HT1080 (cell line): ENCODE results near the gene KIFC3. TPM values are rescaled to one million over a fixed set of nuclear protein-coding genes. Genes with fewer than 3 reads are reported as not detected.
"Not testable (repeated sequence)": the region's sequence is repeated elsewhere in the genome, so short reads cannot be mapped to it uniquely, and the experiment has no call there.

Experiments used
- DNase-seq: peaks from one replicate; pipeline ENCODE4 v3.0.0-alpha.2; 2015; ENCODE audit warnings: low read depth
- total RNA-seq: library from RNA; depleted of rRNA; stranded (reverse); fragments of >200 nt; shearing (Covaris generic); gene quantifications from 2 replicates; pipeline ENCODE4 v1.2.3, GENCODE V29; 2014

Gene KIFC3
- total RNA-seq, 1 experiment from 2014 or later: 134 TPM

DNA sequence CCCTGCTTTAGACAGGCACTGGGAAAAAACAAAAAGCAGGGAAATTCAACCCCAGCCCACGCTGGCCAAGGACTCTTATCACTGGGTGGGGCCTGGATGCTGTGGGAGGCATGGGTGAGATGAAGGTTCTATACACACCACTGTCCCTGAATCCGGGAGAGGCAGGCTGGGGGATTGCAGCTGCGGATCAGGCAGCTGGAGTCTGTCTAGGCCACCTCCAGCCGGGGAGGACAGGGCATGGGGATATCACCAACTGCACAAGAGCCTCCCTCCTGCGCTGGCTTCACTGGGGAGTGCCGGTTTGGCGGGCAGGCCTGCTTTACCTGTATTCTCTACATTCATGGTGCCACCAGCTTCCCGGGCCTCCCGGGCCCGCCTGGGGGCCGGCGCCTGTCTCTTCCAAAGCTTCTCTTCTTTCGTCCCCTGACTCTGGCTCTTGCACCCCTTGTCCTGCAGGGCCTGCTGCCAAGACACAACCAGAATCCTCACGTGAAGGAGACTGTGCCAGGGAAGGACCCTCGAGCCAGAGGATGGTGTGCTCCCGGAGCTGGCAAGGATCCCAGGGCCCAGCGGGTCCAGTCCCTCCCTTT, 13.9 kb downstream of the KIFC3 start:
- no peak for DNase-seq

DNA sequence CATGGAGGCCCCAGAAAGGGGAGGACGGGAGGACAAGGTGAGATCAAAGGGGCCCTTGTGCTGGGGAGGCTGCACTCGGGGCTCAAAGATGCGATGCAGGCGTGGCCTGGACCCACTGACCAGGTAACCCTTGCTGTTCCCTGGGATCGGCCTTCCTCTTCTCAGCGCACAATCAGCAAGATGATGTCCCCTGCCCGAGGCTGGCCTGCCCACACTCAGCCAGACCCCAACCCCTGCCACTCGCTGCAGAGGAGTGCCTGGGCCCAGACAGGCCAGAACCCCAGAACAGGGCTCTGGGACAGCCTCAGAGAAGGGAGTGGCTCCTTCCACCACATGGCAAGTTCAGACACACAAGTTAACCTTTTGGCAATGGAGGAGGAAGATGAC, 14.8 kb downstream of the KIFC3 start:
- DNase-seq: no peak

DNA sequence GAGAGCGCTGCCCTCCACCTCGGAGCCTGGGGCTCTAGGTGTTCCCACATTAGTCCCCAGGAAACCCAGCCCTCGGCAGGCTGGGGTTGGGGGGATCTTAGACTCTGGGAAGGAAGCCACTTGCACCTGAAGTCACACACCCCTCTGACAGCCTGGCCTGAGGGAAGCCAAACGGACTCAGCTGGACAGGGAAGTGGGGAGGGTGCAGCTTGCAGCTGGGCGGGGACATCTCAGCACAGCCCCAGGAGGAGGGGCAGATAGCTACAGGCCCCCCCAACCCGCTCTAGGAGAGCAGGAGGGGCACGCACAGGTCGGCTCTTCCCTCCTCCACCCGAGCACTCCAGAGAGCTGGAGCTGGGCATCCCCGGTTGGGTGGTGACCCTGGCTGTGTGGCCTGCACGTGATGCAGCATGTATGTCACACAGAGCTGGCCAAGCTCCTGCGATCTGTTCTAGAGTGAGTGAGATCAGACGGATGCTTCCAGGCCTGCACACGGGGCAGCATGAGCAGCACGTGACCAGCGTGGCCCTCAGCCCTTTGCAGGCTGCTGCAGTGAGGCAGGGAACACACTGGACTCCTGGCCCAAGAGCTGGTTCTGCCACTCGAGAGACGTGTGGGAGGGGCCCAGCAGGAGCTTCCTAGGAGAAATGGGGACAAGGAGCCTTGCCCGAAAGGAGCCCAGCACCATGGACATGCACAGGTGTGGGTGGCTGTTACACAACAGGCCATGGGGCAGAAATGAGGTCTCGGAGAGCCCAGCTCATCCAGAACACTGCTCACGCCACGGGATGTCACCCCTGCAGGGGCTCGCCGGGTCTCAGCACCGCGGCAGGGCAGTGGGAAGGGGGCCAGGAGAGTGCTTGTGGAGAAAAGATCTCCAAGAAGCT, 15.4 kb downstream of the KIFC3 start:
- DNase-seq: no peak

DNA sequence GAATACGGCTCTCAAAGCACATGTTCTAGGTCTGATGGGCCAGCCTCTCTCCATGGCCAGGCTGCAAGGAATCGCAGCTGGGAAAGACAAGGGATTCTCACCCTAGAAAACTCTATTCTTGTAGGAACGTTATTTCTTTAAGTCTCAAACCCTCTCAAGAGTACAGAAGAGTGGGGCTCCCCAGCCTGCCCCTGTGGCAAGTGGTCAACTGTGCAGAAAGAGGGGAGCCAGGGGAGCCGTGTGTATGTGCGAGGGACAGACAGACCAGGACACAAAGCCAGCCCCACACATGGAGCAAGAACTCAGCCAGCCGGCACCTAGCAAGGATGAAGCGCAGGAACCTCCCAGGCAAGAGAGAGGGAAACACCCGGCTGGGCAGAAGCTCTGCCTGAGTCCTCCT, 16.4 kb downstream of the KIFC3 start:
- DNase-seq: no peak

DNA sequence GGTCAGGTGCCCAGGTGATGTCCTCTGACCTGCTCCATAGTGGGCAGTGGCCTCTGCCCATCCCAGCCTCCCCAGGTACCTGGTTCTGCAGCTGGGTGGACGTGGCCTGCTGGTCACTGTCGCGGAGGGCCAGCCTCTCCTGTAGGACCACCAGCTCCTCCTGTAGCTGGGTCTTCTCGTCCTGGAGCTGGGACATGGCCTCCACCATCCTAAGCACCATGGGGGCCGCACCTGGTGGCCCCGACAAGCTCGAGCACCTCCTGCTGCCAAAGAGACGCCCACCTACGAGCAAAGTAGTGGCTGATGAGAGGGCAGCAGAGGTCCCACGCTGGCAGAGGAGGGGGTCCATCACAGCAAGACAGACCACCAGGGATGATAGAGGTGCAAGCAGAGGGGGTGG, 16.9 kb downstream of the KIFC3 start:
- DNase-seq: no peak

DNA sequence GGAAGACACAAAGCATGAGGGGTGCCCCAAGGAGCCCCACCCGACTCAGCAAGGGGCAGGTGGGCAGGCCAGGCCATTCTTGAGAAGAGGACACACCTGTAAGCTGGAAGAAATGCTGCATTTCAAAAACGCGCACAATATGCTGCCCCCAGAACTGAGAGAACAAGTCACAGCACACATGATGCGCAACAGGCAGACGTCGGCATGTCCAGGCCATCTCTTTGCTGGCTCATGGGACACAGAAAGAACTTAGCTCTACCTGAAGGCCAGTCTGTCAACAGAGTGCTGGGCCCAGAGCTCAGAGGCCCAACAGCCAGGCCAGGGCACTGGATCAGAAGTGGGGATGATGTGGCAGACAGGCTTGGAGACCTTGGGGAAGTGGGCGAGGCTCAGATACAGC, 18.0 kb downstream of the KIFC3 start:
- no peak for DNase-seq

DNA sequence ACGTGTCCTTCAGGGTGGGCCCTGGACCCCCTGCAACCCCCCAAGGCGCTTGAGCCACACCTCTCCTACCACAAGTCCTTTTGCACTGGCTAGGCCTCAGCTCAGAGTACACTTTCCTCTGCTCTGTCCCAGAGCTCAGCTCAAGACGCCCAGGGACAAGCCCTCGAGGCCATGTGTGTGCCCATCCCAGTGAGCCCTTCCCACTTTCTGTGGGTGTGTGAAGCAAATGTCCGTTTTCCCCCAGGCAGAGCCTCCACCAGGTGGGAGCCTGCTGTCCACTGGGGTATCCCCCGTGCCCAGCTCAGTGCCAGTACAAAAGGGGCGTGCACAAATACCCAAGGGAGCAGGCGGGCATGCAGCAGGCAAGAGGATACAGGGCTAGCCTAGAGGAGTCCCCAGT, 18.4 kb downstream of the KIFC3 start:
- no peak for DNase-seq

DNA sequence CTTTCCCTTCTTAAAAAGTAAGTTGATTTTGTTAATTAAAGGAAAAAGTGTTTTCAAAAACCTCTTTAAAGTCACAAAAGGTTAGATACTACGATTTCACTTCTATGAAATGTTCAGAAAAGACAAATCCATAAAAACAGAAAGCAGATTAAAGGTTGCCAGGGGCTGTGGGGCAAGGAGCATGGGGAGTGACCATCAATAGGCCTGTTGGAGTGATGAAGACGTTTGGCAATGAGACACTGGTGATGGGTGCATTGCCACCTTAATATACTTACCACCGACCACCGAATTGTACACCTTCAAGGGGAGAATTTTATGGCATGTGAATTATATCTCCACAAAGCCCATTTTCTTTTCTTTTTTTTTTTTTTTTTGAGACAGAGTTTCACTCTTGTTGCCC, 19.2 kb downstream of the KIFC3 start:
- no peak for DNase-seq

DNA sequence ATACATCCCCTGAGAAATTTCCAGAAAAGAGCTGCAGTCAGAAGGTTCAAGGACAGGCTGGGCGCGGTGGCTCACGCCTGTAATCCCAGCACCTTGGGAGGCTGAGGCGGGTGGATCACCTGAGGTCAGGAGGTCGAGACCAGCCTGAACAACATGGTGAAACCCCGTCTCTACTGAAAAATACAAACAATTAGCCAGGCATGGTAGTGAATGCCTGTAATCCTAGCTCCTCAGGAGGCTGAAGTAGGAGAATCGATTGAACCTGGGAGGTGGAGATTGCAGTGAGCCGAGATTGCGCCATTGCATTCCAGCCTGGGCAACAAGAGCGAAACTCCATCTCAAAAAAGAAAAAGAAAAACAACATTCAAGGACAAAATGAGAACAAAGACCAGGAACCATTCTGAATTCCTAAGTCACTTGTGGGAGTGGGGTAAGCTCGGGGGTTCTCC, 19.7 kb downstream of the KIFC3 start:
- DNase-seq: not testable (repeated sequence)

DNA sequence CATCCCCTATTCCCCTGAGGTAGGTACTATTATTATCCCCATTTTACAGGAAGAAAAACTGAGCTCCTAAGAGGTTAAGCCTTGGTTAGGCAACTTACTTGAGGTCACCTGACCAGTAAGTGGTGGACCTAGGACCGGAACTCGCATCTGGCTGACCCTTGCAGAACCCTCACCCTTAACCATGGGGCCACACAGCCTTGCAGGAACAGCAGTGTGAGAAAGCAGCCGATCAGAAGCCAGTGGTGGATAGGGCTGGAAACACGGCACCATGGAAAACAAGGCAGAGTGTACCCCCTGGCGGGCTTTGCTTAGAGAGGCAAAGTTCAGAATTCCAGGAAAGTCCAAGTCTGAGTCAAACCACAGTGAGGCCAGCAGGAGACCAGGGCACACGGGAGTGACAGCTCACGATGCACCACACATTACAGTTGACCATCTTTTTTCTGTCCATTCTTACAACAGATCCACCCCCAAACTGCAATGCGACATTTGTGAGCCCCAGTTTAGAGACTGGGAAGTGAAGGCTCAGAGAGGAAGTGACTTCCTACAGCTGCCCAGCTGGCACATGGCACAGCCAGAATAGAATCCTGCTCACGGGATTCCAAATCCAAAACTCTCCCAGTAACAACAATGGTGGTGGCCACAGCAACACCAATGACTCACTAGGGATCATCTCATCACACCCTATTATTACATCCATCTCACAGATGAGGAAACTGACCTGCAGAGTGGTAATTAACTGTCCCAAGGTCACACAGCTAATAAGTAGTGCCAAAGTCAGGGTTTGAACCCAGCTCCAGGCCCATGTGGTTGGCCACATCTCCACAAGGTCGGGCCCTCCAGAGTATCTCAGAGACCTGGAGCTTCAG, 20.3 kb downstream of the KIFC3 start:
- DNase-seq: peak; percentile 70

DNA sequence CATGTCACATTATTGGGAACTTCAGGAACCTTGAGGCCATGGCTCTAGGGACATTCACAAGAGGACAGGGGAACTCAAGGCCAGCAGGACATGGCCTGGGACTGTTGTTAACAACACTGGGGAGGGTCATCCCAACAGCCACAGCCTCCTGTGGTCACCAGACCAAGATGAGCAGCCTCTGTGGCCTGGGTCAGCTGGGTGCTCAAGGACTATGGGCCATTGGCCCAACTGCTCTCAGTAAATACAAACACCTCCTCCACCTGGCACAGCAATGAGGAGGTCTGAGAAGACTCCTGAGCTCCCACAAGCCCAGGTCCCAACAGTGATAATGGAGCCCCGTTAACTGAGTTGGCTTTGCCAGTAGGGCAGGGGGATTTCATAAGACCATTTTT, 20.9 kb downstream of the KIFC3 start:
- DNase-seq: no peak

DNA sequence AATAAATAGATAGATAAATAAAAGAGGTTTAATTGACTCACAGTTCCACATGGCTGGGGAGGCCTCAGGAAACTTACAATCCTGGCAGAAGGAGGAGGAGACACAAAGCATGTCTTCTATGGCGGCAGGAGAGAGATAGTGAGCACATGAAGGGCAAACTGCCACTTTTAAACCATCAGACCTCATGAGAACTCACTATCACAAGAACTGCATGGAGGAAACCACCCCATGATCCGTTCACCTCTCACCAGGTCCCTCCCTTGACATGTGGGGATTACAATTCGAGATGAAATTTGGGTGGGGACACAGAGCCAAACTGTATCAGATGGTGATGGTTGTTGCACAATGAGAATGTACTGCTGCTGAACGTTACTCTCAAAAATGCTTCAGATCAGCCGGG, 22.5 kb downstream of the KIFC3 start:
- not testable (repeated sequence) for DNase-seq

DNA sequence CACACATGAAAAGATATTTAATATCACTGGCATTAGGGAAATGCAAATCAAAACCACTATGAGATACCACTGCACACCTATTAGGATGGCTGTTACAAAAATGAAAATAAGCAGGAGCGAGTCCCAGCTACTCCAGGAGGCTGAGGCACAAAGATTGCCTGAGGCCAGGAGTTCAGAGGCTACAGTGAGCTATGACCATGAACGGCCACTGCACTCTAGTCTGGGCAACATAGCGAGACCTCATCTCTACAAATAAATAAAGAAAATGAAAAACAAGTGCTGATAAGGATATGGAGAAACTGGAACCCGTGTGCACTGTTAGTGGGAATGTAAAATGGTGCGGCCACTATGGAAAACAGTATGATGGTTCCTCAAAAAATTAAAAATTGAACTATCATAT, 23.6 kb downstream of the KIFC3 start:
- DNase-seq: no peak

DNA sequence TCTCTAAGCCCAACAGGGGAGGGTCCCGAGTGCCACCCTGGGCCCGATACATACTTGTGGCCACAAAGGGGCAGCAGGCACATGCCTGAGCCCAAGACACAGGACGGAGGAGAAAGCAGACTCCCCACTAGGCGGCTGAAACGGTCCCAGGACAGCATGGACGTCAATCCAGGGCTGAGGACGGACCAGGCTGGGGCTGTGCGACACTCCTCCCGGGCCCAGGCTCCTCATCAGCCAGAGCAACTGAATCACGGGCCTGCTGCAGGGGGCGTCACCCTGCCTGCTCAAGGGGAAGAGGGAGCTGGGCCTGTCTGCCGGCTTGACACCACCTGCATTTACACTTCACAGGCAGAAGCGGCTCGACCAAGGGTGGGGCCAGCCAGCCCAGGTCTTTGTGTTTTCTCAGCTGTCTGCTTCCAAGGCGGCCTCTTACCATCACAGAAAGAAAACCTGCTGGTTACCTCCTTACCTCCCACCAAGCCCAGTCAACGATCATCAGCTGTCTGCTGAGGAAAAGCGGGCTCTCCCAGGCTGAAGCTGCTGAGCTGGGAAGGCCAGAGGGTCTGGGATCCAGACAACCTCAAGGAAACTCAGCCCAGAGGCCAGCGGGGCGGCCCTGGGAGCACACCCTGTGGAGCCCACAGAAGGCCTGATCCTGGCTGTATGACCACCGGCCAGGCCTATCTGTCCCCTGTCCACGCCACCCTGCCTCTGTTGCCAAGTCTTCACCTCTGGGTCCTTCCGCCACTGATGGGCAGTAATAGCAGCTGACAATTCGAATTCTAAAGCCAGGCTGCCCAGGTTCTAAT, 26.4 kb downstream of the KIFC3 start:
- no peak for DNase-seq

DNA sequence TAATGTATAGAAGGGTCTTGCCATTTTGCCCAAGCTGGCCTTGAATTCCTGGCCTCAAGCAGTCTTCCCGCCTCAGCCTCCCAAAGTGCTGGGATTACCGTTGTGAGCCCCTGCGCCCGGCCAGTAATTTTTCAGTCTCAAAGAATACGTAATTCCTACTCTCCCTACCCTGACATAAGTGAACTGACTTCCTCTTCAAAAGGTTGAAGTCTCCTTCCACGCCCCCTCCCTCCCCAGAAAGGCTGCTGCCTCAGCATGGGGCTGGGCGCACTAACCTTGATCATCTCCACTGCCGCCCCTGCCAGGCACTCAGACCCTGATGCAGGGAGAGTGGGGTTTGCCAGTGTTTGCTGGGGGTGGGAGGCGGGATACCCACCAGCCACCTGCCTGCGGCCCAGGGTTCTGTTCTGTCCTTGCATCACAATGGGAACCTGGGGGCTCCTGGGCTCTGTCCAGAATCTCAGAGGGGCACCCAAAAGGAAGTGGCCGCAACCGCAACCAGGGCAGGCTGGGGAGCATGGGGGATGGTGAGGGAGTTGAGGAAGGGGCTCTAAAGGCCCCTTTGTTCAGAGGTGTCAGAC, 27.5 kb downstream of the KIFC3 start:
- DNase-seq: no peak

DNA sequence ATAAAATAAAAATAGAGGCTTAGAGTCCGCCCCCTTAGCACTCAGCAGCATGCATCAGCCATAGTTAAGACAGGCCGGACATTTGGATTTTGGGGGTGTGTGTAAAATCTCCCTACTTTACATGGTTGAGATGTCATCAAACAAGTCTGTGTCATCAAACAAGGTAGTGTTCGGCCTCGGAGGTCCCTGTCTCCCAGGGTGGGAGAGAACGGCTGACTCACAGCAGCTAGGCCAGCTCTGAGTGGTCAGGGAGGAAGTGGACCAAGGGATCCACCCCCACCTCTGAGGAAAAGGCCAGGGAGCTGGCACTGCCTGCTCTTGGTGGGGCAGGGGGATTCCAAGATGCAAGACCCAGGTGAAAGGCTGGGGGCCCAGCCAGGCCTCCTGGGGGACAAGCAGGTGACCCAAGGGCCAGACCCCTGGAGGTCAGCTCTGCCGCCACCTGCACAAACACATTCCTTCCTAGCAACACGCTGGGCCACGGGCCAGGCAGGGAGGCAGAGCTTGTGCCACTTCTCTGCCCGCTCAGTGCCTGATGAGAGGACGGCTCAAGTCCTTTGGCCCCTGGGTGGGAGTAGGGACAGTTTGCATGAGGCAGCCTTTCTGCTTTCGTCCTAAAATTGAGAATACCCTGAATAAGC, 28.5 kb downstream of the KIFC3 start:
- peak; percentile 50 for DNase-seq

DNA sequence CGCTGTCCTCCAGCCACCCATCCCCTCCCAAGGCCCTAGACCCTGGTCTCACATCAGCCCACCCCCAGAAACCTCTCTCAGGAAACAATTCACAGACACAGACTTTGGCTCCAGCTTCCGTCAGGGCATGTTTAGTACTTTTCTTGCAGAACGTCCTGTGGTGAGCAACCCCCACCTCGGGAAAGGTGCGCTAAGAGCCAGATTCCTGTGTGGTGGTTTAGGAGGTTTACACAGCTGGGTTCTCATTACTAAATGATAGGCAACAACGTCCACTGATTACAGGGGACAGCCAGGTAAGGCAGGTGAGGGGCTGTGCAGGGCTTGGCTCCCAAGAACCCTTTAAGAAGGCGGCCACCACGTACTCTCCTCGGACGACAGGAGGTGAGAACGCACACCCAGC, 29.3 kb downstream of the KIFC3 start:
- no peak for DNase-seq

DNA sequence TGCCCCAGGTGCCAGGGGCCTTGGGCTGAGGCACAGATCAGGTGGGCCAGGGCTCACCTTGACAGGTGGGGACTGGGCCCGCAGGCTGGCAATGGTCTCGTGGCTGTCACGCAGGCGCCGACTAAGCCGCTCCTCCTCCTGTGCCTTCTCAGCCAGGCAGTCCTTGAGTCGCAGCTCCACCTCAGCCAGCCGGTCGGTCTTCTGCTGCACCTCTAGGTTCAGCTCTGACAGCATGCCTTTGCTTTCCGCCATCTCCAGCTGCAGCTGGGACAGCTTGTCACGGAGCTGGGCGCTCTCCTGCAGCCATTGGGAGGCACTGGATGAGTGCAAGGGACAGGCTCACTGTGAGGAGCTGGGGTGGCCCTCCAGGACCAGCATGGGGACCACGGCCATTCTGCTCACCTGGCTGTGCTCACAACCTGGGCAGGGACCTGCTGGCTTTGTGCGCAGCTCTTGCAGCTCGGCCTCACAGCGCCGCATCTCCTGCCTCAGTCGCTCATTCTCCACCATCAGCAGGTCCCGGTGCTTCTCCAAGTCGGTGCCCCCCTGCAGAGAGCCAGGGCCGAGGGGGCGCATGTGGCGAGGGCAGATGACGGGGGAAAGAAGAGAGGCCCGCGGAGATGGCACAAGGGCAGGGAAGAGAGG, 31.0 kb downstream of the KIFC3 start:
- DNase-seq: no peak

DNA sequence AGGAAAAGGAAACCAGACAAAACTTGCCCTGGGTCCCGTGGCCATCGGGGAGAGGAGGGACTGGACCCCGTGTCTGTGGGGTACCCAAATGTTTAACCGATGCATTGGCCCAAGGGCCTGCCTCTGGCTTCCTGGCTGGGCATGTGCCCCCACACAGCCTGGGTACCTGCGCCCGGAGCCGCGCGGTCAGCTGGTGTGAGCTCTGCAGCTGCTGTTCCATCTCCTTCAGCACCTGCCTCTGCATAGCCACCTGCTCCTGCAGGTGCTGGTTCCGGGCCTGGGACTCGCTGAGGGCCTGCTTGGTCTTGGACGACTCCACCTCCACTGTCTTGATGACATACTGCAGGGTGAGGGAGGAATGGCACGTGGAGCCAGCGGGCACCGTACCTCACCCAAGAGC, 31.9 kb downstream of the KIFC3 start:
- DNase-seq: no peak
